Middle frontal gyrus (tissue), 1 donor: ENCODE results near the gene SCP2.

ENCODE experiments used
- DNase-seq: peaks from one replicate; pipeline ENCODE4 v3.0.0-alpha.2; 2015; ENCODE audit warnings: low spot score; ENCODE audit errors: extremely low spot score

SCP2 gene

GRCh38 chr1:53031732-53032131, 104.7 kb downstream of the SCP2 start:
- DNase-seq = no peak

DNA sequence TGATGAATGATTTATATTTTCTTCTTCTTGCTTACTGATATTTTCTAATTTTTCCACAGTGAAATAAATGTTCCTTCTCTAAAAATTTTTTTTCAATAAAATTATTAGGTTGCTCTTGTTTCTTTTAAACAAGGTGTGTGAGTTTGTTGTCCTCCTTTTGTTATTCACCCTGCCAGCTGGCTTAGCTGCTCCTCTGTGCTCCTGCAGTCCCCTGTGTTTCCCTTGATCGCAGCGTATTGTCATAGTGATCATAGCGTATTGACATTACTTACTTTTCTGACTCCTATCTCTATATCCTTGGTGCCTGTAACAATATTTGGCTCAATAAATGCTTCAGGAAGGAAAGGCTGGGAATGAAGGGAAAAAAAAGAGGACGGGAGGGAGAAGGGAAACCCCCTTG, 110.1 kb downstream of the SCP2 start:
- DNase-seq = no peak

DNA sequence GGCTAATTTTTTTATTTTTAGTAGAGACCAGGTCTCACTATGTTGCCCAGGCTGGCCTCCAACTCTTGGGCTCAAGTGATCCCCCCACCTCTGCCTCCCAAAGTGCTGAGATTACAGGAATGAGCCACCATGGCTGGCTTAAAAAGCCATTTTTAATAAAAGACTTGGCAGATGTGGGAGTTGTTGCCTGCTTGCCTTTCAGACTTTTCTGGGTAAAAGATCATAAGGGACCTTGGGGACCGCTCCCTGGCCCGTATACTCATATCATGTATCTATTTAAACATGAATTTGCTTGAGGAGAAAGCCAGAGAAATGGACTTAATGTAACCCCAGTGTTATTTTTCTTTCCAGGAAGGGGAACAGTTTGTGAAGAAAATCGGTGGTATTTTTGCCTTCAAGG, 111.5 kb downstream of the SCP2 start:
- DNase-seq = no peak

- no peak for DNase-seq
Observed at GRCh38 chr1:53043271-53043670, 116.2 kb downstream of the SCP2 start.

DNA sequence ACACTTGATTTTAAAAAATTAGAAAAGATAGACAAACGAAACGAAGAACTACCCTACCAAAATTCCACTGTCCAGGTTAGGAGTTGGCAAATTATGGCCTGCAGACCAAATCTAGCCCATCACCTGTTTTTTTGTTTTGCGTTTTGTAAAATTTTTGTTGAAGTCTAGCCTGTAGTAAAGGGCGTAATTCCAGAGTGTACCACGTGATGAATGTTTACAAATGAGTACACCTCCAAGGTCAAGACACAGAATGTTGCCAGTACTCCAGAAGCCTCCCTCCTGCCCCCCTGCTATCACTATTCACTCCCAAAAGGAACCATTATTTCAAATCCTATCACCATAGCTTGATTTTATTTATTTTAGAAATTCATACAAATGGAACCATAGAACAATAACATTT, 117.8 kb downstream of the SCP2 start:
- DNase-seq = no peak

DNA sequence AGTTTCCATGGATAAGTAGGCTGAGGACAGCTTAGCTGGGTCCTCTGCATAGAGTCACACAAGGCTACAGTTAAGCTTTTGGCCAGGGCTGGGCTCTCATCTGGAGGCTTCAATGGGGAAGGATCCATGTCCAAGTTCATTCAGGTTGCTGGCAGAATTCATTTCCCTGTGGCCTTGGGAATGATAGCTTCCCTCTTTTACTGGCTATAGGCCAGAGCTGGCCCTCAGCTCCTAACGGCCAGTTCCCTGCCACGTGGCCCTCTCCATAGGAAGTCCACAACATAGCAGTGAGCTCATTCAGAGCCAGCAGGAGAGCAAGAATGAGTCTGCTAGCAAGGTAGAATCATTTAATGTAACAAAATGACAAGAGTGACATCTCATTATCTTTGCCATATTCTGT, 119.9 kb downstream of the SCP2 start:
- no peak for DNase-seq

DNA sequence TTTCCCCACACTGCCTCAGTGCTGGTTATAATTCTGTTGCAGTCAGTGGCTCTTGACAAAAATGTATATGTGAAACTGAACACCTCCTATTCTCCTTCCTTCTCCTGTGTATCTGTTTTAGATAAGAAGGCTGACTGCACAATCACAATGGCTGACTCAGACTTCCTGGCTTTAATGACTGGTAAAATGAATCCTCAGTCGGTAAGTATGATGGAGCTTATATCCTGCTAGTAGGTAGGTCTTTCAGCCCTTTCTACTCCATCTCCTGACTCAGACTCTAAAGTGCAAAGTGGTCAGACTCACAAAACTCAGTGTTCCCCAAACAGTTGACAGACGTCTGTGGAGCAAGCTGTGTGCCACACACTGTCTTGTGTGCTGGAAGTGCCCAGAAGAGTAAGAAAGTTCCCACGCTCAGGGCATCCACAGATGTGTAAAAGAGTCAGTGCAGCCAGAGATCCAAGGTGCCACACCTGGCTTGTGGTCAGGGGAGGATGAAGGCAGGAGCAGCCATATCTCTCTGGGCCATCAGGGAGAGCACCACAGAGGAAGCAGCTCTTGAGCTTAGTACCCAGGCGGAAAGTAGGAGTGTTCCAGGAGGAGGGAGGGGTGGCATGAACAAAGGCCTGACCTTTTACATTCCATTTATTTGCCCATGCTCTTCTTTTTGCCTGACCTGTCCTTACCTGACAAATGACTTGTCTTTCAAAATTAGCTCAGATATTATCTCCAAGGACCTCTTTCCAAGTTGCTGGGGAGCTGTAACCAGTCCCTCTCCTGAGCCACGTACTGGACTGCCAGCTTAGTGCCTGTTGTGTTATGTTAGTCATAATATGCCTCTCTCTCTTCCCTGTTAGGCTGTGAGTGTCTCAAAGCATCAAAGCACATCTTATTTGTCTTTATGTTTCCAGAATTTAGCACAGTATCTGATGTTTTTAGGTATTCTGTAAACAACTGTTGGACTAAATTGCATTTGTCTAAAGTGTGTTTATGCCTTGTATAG, 121.0 kb downstream of the SCP2 start:
- no peak for DNase-seq

DNA sequence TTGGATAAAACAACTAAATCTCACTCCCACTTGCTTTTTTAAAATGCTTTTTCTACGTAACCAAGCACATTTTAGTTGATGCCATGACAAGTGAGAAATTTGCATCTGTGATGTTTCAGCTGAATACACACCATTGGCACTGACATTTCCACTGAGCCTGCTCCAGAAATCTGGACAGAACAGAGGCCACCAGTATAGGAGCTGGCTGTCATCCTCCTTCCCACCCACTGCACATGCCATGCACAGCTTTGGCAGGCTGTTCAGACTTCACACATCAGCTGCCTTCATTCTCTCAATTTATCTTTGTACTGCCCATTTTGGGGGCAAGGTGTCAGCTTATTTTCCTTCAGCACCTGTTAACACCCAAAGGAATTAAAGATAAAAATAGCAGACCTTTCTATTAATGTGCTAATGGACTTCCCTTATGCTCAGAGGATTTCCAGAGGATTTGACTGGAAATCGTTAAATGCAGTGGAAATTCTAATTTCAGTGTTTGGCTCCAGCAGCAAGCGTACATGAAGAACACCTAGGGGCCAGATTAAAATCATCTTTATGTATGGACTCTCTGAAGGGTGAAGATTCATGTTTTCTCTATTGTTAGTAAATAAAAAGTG, 122.0 kb downstream of the SCP2 start:
- DNase-seq = no peak

- DNase-seq = no peak
Observed at GRCh38 chr1:53049574-53049967, 122.5 kb downstream of the SCP2 start.

GRCh38 chr1:53050310-53050709, 123.2 kb downstream of the SCP2 start:
- DNase-seq = no peak

DNA sequence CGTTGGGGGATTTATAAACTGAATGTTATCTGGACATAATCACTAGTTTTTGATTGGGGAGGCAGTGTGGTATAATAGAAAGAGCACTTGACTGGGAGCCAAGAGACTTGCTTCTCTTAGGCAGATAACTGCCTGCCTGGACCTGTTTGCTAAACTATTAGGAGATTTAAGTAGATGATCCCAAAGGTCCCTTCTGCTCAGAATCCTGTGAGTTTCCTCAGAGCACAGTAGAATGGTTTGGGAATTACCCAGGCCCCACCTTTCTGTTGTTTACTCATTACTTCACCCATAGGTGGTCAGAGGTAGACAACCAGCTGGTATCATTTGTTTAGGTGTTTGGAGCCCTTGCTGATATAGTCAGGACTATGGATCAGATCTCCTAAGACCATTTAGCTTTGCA, 124.6 kb downstream of the SCP2 start:
- DNase-seq = no peak

DNA sequence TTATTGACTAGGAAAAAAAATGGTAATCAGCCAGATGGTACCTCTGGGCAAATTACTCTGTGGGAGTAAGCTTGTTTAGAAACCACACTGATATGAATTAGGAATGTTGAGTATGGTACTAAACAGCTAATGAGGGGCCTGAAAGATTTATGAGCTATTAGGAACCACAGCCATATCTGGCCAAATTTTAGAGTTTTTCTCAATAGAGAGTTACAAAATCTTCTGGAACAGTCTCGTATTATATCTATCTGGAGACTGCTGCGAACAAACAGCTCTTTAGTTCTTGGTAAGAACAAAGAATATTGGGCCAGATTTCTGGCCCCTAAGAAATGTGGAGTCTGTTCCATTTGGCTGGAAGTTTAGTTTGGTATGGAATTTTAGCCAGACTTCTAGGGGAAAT, 130.1 kb downstream of the SCP2 start:
- no peak for DNase-seq

DNA sequence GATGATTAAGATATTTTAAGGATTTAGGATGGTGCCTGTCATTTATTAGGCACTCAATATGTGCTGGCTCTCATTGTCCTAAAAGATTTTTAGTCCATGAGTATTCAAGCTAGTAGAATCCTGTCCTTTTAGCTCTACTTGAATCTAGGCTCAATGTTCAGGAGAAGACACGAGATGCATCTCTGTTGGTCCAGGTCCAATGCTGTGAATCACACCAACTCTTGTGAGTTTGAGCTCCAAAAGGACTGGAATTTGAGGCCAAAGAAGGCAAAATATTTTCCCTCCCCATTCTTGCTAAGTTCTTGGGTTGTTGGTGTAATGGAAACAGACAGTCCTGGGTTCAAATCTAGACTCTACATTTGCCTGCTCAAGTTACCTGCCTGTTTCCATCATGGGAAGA, 133.5 kb downstream of the SCP2 start:
- no peak for DNase-seq

DNA sequence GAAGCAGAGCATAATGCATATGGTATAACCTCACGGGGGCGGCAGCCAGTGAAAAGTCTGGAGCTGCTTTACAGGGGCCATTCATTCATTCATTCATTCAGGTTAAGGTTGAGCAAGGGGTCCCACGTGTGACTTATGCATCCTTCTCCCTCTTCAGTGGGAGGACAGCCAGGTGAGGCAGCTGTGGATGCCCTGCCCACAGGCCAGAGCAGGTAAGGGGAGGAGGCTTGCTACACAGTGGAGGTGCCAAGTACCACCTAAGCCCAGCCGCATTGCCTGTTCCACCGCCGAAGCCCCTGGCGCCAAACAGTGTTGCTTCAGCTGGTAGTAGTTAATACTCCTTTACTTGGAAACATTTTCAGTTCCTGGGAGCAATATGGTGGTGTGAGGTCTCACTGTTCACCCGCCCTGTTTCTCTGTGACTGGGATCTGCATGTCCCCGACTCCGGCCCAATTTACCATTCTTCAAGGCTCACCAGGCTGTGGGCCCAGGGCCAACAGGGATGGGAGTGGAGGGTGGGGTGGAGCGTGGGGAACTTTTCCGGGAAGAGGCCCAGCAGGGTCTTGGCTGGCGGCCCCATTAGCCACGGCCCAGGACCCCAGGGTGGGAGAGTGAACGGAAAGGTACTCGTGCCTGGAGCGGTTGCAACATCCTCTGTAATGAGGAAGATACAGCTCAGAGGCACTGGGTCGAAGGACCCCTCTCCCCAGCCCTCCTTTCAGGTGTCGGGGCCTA, 134.2 kb downstream of the SCP2 start:
- no peak for DNase-seq

- no peak for DNase-seq
Observed at GRCh38 chr1:53061859-53062707, 135.0 kb downstream of the SCP2 start, which contains the start of gene PODN. PODN (plus strand) TSS chr1:53062213; CDS start chr1:53069856, 7,643 bp downstream.

- DNase-seq = no peak
Observed at GRCh38 chr1:53062708-53063591, 135.9 kb downstream of the SCP2 start.

GRCh38 chr1:53063744-53064515, 136.9 kb downstream of the SCP2 start:
- no peak for DNase-seq

- DNase-seq = no peak
Observed at GRCh38 chr1:53065391-53065790, 138.3 kb downstream of the SCP2 start.

DNA sequence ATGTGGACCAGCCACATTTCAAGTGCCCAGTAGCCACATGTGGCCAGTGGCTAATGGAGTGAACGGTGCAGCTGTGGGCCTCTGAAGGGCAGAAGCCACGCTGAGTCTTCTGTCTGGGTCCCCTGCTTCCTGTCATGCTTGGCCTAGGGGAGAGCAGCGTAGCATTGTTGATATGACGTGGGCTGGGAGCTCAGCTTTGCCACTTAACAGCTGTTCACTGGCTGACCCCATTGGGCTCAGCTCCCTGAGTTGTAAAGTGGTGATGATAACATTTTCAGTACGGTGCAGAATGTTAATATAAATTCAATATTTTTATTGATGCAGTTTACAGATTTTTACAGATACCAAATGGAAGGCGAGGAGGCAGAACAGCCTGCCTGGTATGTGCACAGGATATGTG, 139.4 kb downstream of the SCP2 start:
- DNase-seq = no peak
